IPS-18c (cell line): ENCODE measurements around the gene EHBP1L1.

Source experiments
- H3K4me3 ChIP-seq: 2 replicates; pipeline ENCODE4 v1.7.0; 2013; ENCODE audit warnings: low read depth, mild to moderate bottlenecking, low read length, moderate library complexity; ENCODE audit not compliant: insufficient read depth
- H3K9me3 ChIP-seq: one replicate; pipeline ENCODE4 v1.6.1; 2013; ENCODE audit warnings: mild to moderate bottlenecking, low read length, moderate library complexity; ENCODE audit not compliant: control insufficient read depth, insufficient read depth

EHBP1L1 gene

DNA sequence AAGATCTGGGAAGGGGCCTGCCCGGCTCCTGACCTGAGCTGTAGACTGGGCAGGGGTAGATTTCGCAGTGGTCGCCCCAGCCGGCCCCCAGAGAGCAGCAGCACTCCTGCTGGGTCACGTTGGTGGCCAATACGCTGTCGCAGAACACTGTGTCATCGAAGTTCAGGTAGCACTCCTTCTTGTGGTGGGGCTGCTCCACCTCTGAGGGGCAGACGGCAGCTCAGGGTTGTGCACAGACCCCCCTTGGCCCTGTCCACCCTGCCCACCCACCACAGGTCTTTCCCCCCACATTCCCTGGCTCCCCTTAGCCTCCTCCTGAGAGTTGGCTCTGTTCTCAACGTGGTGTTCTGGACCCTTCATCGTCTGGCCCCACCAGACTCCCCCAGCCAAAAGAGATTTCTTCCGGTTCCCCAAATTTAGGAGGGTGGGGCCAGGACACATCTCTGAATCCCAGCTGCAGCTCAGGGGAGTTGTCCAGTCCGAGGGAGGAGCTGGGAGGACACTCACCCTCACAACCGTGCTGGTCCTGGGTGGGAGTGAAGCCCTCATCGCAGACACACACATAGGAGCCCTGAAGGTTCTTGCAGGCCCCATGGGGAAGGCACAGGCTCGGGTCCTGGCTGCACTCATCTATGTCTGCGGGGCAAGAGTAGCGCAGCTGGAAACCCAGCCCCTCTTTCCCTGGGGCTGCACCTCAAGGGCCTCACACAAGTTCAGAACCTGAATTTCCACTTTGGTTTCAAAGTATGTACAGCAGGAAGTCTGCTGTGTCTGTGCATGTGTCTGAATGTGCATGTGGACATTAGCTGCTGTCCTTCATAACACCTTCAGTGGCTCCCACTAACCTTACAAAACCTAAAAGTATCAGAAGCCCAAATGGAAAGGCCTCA lies 34.5 kb upstream of the EHBP1L1 start:
- Histone ChIP-seq H3K4me3 (peak overlapping the region; percentile 63), H3K9me3 (peaks cover 2% of the 10 kb centered on the region)

GRCh38 chr11:65542738-65543390 lies 33.0 kb upstream of the EHBP1L1 start:
- Histone ChIP-seq H3K9me3 (peaks cover 2% of the 10 kb centered on the region), H3K4me3 (no peak overlapping the region)

GRCh38 chr11:65545853-65546216 lies 30.0 kb upstream of the EHBP1L1 start:
- Histone ChIP-seq H3K9me3 (peaks cover 3% of the 10 kb centered on the region), H3K4me3 (peak overlapping the region; percentile 47; the same call in 1 of the 2 replicates)

DNA sequence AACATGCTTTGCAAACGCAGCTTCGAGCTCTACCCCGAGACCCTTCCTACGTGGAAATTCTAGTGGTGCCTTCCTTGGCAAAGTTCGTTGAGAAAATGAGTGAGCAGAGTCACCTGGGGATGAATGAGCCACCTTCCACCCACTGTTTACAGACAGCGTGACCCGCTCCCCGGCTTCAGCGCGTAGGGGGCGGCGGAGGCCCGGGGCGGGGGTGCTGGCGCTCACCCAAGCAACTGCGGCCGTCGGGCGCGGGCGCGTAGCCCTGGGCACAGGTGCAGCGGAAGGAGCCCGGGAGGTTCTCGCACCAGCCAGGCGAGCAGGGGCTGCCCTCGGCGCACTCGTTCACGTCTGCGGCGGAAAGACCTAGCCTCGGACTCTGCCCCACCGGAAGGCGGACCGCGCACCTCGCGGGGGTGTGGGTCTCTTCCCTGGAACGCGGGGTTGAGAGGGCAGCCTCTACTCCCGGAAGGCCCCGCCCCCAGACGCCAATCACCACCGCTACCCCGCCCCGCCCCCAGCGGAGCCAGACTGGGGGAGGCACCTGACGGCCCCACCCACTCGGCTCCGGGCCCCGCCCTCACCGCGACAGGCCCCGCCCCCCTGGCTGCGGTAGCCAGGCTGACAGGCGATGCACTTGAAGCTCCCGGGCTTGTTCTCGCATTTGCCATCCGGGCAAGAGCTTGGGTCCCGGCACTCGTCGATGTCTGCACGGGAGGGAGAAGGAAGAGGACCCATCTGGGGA lies 29.5 kb upstream of the EHBP1L1 start:
- peak overlapping the region; percentile 47 for H3K4me3 ChIP-seq

GRCh38 chr11:65547446-65548125 lies 28.3 kb upstream of the EHBP1L1 start:
- peaks cover 3% of the 10 kb centered on the region for H3K9me3 ChIP-seq
- H3K4me3 ChIP-seq: no peak overlapping the region; the same call in 1 of the 2 replicates

More for the DNA sequence above, 29.5 kb upstream of the EHBP1L1 start:
- peaks cover 3% of the 10 kb centered on the region for H3K9me3 ChIP-seq

DNA sequence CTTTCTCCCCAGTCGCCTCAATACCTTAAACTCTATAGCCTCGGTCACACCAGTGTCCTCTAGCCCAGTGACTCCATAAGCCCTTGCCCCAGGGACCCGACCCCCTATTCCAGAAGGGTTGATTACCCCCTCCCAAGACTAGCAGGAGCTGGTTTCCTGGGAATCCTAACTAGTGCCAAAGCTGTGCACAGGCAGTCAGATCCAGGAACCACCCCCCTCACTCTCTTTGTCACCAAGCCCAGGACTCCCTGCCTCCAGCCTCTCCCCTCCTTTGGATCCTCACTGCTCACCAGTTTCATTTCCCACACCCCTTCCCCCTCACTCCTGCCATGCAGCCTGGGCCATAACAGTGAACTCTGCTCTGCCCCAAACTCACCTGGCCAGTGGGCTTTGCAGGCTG lies 27.5 kb upstream of the EHBP1L1 start:
- H3K4me3 ChIP-seq: no peak overlapping the region
- peaks cover 4% of the 10 kb centered on the region for H3K9me3 ChIP-seq

- H3K4me3 ChIP-seq: no peak overlapping the region
- peaks cover 5% of the 10 kb centered on the region for H3K9me3 ChIP-seq
Observed at GRCh38 chr11:65549096-65549495, 26.8 kb upstream of the EHBP1L1 start.

- Histone ChIP-seq H3K4me3 (no peak overlapping the region), H3K9me3 (peaks cover 5% of the 10 kb centered on the region)
Observed at GRCh38 chr11:65551572-65552387, 24.1 kb upstream of the EHBP1L1 start.

GRCh38 chr11:65552388-65552951 lies 23.4 kb upstream of the EHBP1L1 start:
- Histone ChIP-seq H3K9me3 (peaks cover 5% of the 10 kb centered on the region), H3K4me3 (no peak overlapping the region)

- H3K9me3 ChIP-seq: peaks cover 5% of the 10 kb centered on the region
- peak overlapping the region; percentile 43 for H3K4me3 ChIP-seq
Observed at GRCh38 chr11:65553301-65554001, 22.4 kb upstream of the EHBP1L1 start.

DNA sequence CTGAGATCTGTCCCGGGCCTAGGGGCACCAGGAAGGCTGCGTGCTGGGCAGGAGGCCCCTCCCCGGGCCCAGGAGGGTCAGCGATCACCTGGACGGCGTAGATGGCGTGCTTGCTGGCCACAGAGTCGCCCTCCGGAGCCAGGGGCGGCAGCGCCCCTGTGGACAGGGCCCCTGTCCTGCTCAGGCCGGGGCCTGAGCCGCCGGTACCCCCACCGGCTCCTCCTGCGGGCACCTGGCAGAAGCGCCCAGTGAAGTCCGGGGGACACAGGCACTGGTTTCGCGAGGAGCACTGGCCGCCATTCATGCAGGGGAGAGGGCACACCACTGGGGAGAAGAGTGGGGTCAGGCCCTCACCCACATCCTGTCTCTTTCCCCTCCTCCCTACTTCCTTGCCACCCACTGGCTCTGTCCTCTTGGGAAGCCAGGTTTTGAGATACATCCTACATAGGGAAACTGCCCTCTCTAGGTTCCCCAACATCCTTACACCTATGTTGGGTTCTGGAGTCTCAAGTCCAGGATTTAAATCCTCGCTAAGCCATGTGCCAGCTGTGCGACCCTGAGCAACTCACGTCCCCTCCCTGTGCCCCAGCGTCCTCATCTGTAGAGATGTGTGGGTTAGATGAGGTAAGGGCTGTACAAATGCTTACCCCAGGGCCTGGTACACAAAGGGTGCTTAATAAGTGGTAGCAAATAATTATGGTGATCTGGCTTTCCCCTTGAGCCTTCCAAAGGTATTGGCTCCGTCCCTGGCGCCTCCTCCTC lies 21.6 kb upstream of the EHBP1L1 start:
- peak overlapping the region; percentile 43 for H3K4me3 ChIP-seq
- H3K9me3 ChIP-seq: peaks cover 2% of the 10 kb centered on the region

GRCh38 chr11:65554842-65555430 lies 20.9 kb upstream of the EHBP1L1 start:
- Histone ChIP-seq H3K4me3 (no peak overlapping the region), H3K9me3 (peaks cover 2% of the 10 kb centered on the region)

GRCh38 chr11:65555693-65556231 lies 20.1 kb upstream of the EHBP1L1 start:
- Histone ChIP-seq H3K4me3 (no peak overlapping the region), H3K9me3 (peaks cover 2% of the 10 kb centered on the region)

- Histone ChIP-seq H3K4me3 (no peak overlapping the region), H3K9me3 (peaks cover 2% of the 10 kb centered on the region)
Observed at GRCh38 chr11:65556470-65557279, 19.2 kb upstream of the EHBP1L1 start.
